NB4 (cell line): ENCODE data around the gene DNAH1.

ENCODE experiments used
- DNase-seq: peaks from one replicate; pipeline ENCODE4 v3.0.0; 2010; ENCODE audit warnings: low read depth
- H3K4me3 ChIP-seq: one replicate; pipeline ENCODE4 v1.5.1; 2011; ENCODE audit warnings: mild to moderate bottlenecking, low read depth, low read length, moderate library complexity
- CTCF ChIP-seq: IDR thresholded peaks from one replicate; pipeline ENCODE4 v1.5.1; 2012; ENCODE audit warnings: low read depth, low read length
- MAX ChIP-seq: IDR thresholded peaks from 2 replicates; pipeline ENCODE4 v1.6.1; 2011; ENCODE audit warnings: low read depth, low read length
- MYC ChIP-seq: IDR thresholded peaks from 2 replicates; pipeline ENCODE4 v1.6.1; 2011; ENCODE audit warnings: low read depth, low read length
- POLR2A ChIP-seq: IDR thresholded peaks from 2 replicates; pipeline ENCODE4 v1.6.1; 2011; ENCODE audit warnings: mild to moderate bottlenecking; ENCODE audit not compliant: insufficient read length; ENCODE audit errors: extremely low read depth

DNAH1 gene

GRCh38 chr3:52430416-52430810 is 114.3 kb downstream of the DNAH1 start:
- no peak for DNase-seq
- no peak overlapping the region for H3K4me3 ChIP-seq
- TF ChIP-seq MYC (no peak), CTCF (no peak), MAX (no peak), POLR2A (no peak)

- TF ChIP-seq MAX (no peak), MYC (no peak), POLR2A (no peak), CTCF (no peak)
- H3K4me3 ChIP-seq = no peak overlapping the region
- DNase-seq = no peak
Measured at GRCh38 chr3:52431459-52432223, 115.5 kb downstream of the DNAH1 start.

- no peak overlapping the region for H3K4me3 ChIP-seq
- DNase-seq = no peak
- no peak for TF ChIP-seq POLR2A
- no peak for TF ChIP-seq CTCF
- no peak for TF ChIP-seq MYC
- TF ChIP-seq MAX = no peak
Measured at GRCh38 chr3:52432225-52432624, 116.1 kb downstream of the DNAH1 start.

GRCh38 chr3:52432691-52433141 is 116.6 kb downstream of the DNAH1 start:
- no peak for DNase-seq
- TF ChIP-seq MAX (no peak), CTCF (no peak), MYC (no peak), POLR2A (no peak)
- H3K4me3 ChIP-seq = no peak overlapping the region

GRCh38 chr3:52433328-52433995 is 117.3 kb downstream of the DNAH1 start:
- no peak overlapping the region for H3K4me3 ChIP-seq
- TF ChIP-seq CTCF = no peak
- no peak for DNase-seq

GRCh38 chr3:52433996-52434479 is 117.9 kb downstream of the DNAH1 start:
- H3K4me3 ChIP-seq = no peak overlapping the region
- DNase-seq = no peak
- TF ChIP-seq CTCF = no peak
- no peak for TF ChIP-seq MAX
- TF ChIP-seq POLR2A = no peak
- TF ChIP-seq MYC = no peak
